Activated T-cell treated with anti-CD3 and anti-CD28 coated beads for 24 hours (primary cell): ENCODE data around the gene ATP5MK.
A peak's percentile ranks its signal among the peaks of the same experiment; 100 is the strongest.
"Not testable (repeated sequence)": the region's sequence is repeated elsewhere in the genome, so short reads cannot be mapped to it uniquely, and the experiment has no call there.

Experiments
- DNase-seq: peaks from one replicate; pipeline ENCODE4 v3.0.0-alpha.2; 2020; ENCODE audit warnings: low read depth

The ATP5MK gene

DNA sequence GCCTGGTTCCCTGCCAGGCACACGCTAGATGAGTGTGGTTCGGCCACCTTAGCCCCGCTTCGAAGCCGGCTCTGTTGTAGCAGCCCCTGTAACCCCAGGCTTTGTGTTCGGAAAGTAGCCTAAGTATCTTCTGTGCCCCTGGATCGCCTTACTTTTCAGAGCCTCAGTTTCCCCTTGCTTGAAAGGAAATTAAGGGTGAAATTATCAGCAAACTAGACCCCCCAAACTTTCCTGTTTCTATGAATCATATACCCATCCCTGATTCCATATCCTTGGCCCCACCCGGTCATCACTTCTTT is 463 bp upstream of the ATP5MK start:
- no peak for DNase-seq

DNA sequence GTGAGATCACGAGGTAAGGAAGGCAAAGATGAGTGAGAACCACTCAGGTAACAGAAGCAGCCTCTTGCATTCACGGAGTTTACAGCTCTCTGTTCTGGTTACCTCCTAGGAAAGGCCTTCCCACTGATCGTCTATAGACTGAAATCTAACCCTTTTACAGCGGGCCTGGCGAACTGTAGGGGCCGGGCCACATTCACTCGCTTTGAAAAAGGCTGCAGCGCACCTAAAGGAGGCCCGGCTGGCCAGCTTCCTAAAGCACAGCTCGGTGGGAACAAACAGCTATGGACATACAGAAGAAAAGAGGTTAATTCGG is 565 bp downstream of the ATP5MK start:
- no peak for DNase-seq

- no peak for DNase-seq
Observed at GRCh38 chr10:103394180-103394579, 2.1 kb downstream of the ATP5MK start.

- no peak for DNase-seq
Observed at GRCh38 chr10:103382769-103383168, 13.5 kb downstream of the ATP5MK start.

DNA sequence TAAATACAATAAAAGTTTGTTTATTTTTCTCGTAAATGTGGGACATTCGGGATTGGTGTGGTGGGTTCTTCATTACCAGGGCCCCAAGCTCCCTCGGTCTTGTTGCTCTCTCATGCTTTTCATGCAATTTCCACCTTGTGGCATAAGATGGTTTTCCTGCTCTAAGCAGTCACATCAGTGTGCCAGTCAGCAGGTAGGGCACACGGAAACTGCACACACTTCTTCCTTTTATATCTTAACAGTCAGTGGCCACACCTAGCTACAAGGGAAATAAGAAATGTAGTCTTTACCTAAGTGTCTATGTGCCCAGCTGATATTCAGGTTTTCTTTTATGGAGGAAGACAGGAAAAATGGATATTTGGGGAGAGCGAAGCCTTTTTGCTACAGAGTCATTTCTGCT is 22.0 kb downstream of the ATP5MK start:
- no peak for DNase-seq

DNA sequence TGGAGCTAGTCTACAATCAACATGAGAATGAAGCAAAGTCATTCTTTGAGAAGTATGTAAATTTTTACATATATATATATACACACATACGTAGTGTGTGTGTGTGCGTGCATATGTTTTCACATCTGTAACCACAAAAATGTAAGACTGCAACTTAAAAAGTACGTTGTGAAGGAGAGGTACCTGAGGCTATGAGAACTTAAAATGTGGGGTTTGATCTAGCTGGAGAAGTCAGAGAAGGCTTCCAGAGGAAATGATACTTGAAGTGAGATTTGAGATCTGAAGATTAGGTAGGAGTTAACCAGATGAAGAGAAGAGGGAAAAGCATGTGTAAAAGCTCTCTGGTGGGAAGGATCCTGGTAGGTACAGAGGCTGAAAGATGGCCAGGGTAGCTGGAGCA is 22.7 kb downstream of the ATP5MK start:
- no peak for DNase-seq

- peak; percentile 87 for DNase-seq
Observed at GRCh38 chr10:103367782-103368518, 28.3 kb downstream of the ATP5MK start, which contains the start of gene TAF5. Gene TAF5 (plus strand): TSS chr10:103367976. CDS start chr10:103367990, 14 bp downstream.

DNA sequence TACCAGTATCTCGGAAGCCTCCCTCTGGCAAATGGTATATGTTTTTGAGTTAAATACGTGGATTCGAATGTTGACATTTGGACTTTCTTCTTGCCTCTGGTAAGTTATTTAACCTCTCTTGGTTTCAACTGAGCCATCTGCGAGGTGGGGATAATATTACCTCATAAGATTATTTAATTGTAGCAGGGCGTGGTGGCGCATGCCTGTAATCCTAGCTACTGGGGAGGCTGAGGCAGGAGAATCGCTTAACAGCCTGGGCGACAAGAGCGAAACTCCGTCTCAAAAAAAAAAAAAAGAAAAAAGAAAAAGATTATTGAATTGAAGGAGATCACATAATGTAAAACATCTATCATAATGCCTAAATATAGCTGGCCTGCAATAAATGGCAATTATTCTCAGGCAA is 28.9 kb downstream of the ATP5MK start:
- no peak for DNase-seq

GRCh38 chr10:103360791-103361190 is 35.5 kb downstream of the ATP5MK start:
- DNase-seq: not testable (repeated sequence)

GRCh38 chr10:103359493-103359892 is 36.8 kb downstream of the ATP5MK start:
- not testable (repeated sequence) for DNase-seq

- DNase-seq: no peak
Observed at GRCh38 chr10:103355906-103356599, 40.2 kb downstream of the ATP5MK start.

DNA sequence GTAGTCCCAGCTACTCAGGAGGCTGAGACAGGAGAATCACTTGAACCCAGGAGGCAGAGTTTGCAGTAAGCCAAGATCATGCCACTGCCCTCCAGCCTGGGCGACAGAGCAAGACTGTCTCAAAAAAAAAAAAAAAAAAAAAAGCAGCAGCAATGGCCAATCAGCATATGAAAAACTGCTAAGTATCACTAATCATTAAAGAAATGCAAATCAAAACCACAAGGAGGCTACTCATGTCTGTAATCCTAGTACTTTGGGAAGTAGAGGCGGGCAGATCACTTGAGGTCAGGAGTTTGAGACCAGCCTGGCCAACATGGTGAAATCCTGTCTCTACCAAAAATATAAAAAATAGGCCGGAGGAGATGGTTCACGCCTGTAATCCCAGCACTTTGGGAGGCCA is 41.7 kb downstream of the ATP5MK start:
- DNase-seq: not testable (repeated sequence)

GRCh38 chr10:103353281-103353680 is 43.0 kb downstream of the ATP5MK start:
- no peak for DNase-seq

DNA sequence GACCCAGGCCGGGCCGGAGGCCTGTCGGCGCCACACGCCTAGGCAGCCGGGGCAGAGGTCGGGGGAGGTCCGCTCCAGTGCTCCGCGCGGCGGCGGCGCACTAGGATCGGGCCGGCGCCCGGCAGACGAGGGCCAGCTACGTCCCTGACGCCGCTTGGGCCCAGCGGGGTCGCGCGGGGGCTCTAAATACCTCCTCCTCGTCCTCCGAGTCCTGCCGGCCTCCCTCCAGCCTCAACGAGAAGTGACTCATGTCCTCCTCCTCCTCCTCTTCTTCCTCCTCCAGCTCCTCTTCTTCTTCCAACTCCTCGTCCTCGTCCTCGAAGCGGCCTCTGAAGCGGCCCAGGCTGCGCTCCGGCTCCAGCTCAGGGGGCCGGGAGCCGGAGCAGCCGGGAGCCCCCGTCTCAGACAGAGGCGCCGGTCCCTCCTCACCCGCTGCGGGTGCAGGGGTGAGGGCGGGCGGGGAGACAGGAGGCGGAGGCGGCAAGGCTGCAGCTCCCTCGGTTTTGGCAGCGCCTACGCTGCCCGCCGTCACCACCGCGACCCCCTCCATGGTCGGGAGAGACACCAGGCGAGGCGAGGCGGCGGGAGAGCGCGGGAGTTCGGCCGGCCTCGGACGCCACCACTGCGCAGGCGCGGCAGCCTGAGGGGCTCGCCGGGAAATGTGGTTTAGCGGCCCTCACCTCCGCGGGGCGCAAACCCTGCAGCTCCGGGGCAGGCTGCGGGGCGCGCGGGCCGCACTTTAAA is 45.6 kb downstream of the ATP5MK start, which contains the start of gene PCGF6:
Gene PCGF6 (minus strand): TSS at position 624 of the 744 bp plus-strand sequence. CDS start 74 bp downstream, at position 550.
- peak; percentile 69 for DNase-seq

DNA sequence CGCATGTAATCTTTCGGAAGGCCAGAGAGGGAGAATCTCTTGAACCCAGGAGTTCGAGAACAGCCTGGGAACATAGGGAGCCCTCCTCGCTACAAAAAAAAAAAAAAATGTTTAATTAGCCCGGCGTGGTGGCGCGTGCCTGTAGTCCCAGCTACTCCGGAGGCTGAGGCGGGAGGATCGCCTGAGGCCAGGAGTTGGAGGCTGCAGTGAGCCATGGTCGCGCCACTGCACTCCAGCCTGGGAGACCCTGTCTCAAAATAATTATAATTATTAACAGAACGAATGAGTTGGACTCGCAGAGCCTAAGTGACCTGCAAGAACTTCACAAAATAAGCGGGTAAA is 46.1 kb downstream of the ATP5MK start:
- no peak for DNase-seq
